Adrenal gland (tissue), 12 donors: ENCODE results near the gene TSHZ2. TPM values are rescaled to one million over a fixed set of nuclear protein-coding genes. Genes with fewer than 3 reads are reported as not detected.

Experiments
- DNase-seq, 7 donors: peaks; one replicate each; pipeline ENCODE4 v3.0.0-alpha.2; 2019 to 2020
- H3K27ac ChIP-seq, 5 donors: fragments of 200-600 bp; sonication (generic) in 4 of 5; 1 replicate in 3 of 5; 2 replicates in 2 of 5; pipeline versions ENCODE4 v1.5.1 to v1.8.0; 2016 to 2020; ENCODE audit warnings: mild to moderate bottlenecking in 1 of 5
- H3K27me3 ChIP-seq: fragments of 200-600 bp; 2 replicates; pipeline ENCODE4 v1.8.0; 2021
- H3K36me3 ChIP-seq, 2 donors: fragments of 200-600 bp; replicated peaks in 1 of 2; 1 replicate in 1 of 2; 2 replicates in 1 of 2; pipeline versions ENCODE4 v1.5.1 to v1.8.0; 2018 to 2022
- H3K4me1 ChIP-seq, 2 donors: fragments of 200-600 bp; replicated peaks in 1 of 2; 1 replicate in 1 of 2; 2 replicates in 1 of 2; pipeline versions ENCODE4 v1.5.1 to v1.8.0; 2018 to 2021
- H3K4me3 ChIP-seq, 4 donors: fragments of 200-600 bp; sonication (generic) in 3 of 4; one replicate each; pipeline ENCODE4 v1.5.1; 2016 to 2018
- H3K9me3 ChIP-seq, 3 donors: fragments of 200-600 bp; sonication (generic) in 1 of 3; replicated peaks in 1 of 3; 1 replicate in 2 of 3; 2 replicates in 1 of 3; pipeline versions ENCODE4 v1.5.1 to v1.8.0; 2016 to 2021
- POLR2A ChIP-seq, 2 donors: fragments of 450-650 bp; IDR thresholded peaks; one replicate each; pipeline ENCODE4 v1.6.1; 2017; ENCODE audit warnings: antibody characterized with exemption in 2 of 2, mild to moderate bottlenecking in 2 of 2, moderate library complexity in 1 of 2
- WGBS, 4 donors: extraction: QIAGEN DNeasy Blood & Tissue Kit in 2 of 4; methylation state at CpG; one replicate each; pipeline versions ENCODE4 v1.1.5 to v1.1.7; 2013 to 2017; 5-methylcytosine and 5-hydroxymethylcytosine counted together
- intact Hi-C, 2 donors: fragments of 100-400 bp; cut with DNase I; formaldehyde crosslinking; loops; one replicate each; pipeline versions ENCODE4 v1.14.1 to v1.15.0; 2022 to 2023
- polyA plus RNA-seq, 3 donors: library from polyadenylated mRNA; stranded (reverse); fragments of 200-250 nt in 2 of 3; fragments of 350-450 nt in 1 of 3; fragmentation: Illumina TruSeq in 1 of 3; extraction: RNeasy Lipid Tissue Mini Kit (QIAGEN cat#74804) in 1 of 3; gene quantifications; one replicate each; pipeline ENCODE4 v1.2.3, GENCODE V29; 2013 to 2014
- total RNA-seq, 9 donors: library from RNA; depleted of rRNA in 4 of 9; stranded (reverse); fragments of >200 nt in 4 of 9; fragments of 120-200 nt in 1 of 9; fragmentation: NEBNext Ultra II Directional in 1 of 9; extraction: Animal tissue kit (Norgen Biotek cat#: 25700) in 1 of 9; gene quantifications; one replicate each; pipeline versions ENCODE4 v1.1.0 to v1.2.4, GENCODE V29; 2013 to 2023
- TF ChIP-seq, protein P1 (sequence below), 6 experiments: fragments of 450-650 bp in 4 of 6; fragments of 200-600 bp in 2 of 6; sonication (generic) in 1 of 6; IDR thresholded peaks; 1 replicate in 5 of 6; 2 replicates in 1 of 6; pipeline versions ENCODE4 v1.5.1 to v1.8.0; 2016 to 2021; ENCODE audit warnings: antibody characterized with exemption in 6 of 6, mild to moderate bottlenecking in 2 of 6, moderate library complexity in 1 of 6
- donor health status: healthy with polysubstance abuse.
- donor health status: Bipolar disorder and iron deficiency.
- donor health status: DM: yes; HTN: yes; CAD: no.
- donor health status: DM: no; HTN: no; CAD: no.
- donor health status: DM: no; HTN: no; CAD: no.
- donor health status: DM: yes; HTN: yes; CAD: no.

TSHZ2 gene
- total and polyA plus RNA-seq, 12 donors, result 20.5 to 87.1 (median 52.4) TPM

DNA sequence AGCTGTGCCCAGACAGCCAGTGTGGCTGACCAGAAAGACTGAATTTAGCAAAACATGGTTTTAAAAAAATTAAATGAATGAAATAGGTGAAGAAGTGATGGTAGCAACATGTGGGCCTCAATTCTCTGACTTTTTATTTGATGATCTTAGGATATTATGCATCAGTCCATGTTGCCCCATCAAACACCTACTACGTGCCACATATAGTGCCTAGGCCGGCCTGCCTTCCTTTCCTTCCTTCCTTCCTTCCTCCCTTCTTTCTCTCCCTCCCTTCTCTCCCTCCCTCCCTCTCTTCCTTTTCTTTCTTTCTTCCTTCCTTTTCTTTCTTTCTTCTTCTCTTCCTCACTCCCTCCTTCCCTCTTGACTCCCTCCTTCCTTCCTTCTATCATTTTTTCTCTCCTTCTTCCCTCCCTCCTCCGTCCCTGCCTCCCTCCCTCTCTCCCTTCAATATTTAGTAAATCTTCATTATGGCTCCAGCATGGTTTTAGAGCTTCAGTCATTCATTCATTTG lies 209.8 kb downstream of the TSHZ2 start:
- DNase-seq, result no peak
- Histone ChIP-seq H3K27me3 (no peaks in the 10 kb centered on the region), H3K4me3 (no peak overlapping the region), H3K27ac (no peak overlapping the region), H3K9me3 (no peaks in the 10 kb centered on the region), H3K4me1 (no peaks in the 10 kb centered on the region), H3K36me3 (no peaks in the 10 kb centered on the region)
- WGBS, 4 donors, result 89 to 98% (median 91%) methylated on average over 3 of the region's 3 CpGs
- TF ChIP-seq, protein P1, sequence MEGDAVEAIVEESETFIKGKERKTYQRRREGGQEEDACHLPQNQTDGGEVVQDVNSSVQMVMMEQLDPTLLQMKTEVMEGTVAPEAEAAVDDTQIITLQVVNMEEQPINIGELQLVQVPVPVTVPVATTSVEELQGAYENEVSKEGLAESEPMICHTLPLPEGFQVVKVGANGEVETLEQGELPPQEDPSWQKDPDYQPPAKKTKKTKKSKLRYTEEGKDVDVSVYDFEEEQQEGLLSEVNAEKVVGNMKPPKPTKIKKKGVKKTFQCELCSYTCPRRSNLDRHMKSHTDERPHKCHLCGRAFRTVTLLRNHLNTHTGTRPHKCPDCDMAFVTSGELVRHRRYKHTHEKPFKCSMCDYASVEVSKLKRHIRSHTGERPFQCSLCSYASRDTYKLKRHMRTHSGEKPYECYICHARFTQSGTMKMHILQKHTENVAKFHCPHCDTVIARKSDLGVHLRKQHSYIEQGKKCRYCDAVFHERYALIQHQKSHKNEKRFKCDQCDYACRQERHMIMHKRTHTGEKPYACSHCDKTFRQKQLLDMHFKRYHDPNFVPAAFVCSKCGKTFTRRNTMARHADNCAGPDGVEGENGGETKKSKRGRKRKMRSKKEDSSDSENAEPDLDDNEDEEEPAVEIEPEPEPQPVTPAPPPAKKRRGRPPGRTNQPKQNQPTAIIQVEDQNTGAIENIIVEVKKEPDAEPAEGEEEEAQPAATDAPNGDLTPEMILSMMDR (IDR thresholded peaks at IDR 0.05), result no peak
- no peak for TF ChIP-seq POLR2A (IDR thresholded peaks at IDR 0.05)
- intact Hi-C loops, result no loop called here

DNA sequence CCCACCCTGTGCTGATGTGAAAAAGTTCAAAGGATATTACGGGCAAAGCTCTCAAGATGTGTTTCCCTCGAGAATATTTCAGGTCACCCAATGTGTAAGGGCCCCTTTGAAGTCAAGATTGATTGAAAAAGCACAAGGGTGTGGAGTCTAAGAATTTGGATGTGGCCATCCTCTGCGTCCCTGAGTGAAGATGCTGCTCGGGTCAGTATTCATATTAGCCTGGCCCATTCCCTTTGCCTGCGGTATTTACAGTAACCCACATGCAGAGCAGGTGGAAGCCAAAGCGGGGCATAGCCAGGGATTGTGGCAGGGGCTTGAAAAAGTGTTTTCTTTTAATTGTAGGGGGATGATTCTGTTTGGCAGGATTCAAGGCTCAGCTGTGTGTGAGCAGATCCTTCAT lies 211.0 kb downstream of the TSHZ2 start:
- Histone ChIP-seq H3K36me3 (no peaks in the 10 kb centered on the region), H3K4me1 (no peaks in the 10 kb centered on the region), H3K27ac (peak overlapping the region in 1 of 5 donors; percentile 5), H3K27me3 (no peaks in the 10 kb centered on the region), H3K9me3 (no peaks in the 10 kb centered on the region), H3K4me3 (no peak overlapping the region)
- TF ChIP-seq POLR2A (IDR thresholded peaks at IDR 0.05), result no peak
- TF ChIP-seq, protein P1 (IDR thresholded peaks at IDR 0.05), result no peak
- WGBS, 4 donors, result 87 to 100% (median 92%) methylated on average over 1 to 6 of the region's 6 CpGs
- intact Hi-C loops, result no loop called here
- no peak for DNase-seq

DNA sequence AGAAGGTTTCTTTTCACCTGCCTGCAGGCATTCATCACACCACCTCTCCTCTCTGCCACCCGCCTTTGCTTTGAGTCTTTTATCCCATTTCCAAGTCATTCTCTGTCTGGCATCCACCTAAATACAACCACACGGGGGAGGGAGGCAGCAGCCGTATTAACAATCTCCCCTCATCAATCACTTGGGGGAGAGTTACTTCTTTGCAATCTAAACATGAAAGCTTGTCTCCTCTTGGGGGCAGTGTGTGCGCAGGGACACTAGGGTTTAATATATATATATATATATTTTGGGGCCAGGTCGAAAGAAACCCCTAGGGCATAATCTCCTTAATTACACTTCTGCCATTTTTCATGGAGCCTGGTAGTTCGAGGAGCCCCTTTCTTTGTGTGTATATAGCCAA lies 214.5 kb downstream of the TSHZ2 start:
- intact Hi-C loops, result no loop called here
- Histone ChIP-seq H3K36me3 (no peaks in the 10 kb centered on the region), H3K27ac (no peak overlapping the region), H3K9me3 (no peaks in the 10 kb centered on the region), H3K4me1 (no peaks in the 10 kb centered on the region), H3K4me3 (no peak overlapping the region), H3K27me3 (no peaks in the 10 kb centered on the region)
- DNase-seq, result no peak
- WGBS, 4 donors, result 80 to 88% (median 82%) methylated on average over 6 of the region's 6 CpGs
- TF ChIP-seq POLR2A (IDR thresholded peaks at IDR 0.05), result no peak
- TF ChIP-seq, protein P1 (IDR thresholded peaks at IDR 0.05), result no peak

DNA sequence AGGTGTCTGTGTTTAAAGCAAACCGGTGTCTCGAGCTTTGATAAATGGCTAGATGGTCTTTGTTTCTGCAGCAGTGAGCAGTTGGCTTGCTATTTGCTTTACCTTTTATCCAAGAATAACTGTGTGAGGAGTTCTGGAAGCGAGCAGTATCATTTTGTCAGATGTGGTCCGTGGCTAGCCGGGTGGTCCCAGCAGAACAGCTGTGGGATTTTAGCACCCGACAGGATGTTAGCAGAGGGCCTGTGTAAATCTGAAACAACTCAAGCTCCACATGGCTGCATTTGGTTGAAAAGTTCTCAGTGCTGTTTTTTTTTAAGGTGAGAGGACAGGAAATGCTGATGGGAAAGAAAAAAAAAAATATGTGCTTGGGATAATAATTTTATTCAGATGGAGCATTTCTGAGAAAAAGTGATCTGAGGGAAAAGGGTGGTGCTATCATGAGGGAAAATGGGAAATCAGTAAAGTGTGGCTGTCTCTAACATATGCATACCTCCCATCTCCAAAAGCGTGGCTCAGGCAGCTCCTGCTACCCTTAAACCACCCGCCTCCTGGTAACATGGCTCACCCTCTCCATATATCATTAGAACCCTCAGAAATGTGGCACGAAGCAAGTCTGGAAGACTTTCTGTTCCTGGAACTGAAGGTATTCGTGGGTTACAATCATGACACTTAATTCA lies 215.4 kb downstream of the TSHZ2 start:
- intact Hi-C loops, result no loop called here
- no peaks in the 10 kb centered on the region for H3K4me1 ChIP-seq
- H3K9me3 ChIP-seq, result no peaks in the 10 kb centered on the region
- WGBS, 4 donors, result 70 to 80% (median 74%) methylated on average over 10 of the region's 10 CpGs
- no peaks in the 10 kb centered on the region for H3K36me3 ChIP-seq
- TF ChIP-seq, protein P1 (IDR thresholded peaks at IDR 0.05), result no peak
- TF ChIP-seq POLR2A (IDR thresholded peaks at IDR 0.05), result no peak
- DNase-seq, result no peak
- no peak overlapping the region for H3K4me3 ChIP-seq
- H3K27me3 ChIP-seq, result no peaks in the 10 kb centered on the region
- H3K27ac ChIP-seq, result no peak overlapping the region
